Peyer's patch (tissue), 4 donors: Measurements from ENCODE around the gene RNF13.

Source experiments
- CTCF ChIP-seq, 6 experiments: fragments of 450-650 bp in 4 of 6; fragments of 200-600 bp in 2 of 6; sonication (generic) in 1 of 6; IDR thresholded peaks; one replicate each; pipeline ENCODE4 v1.5.1; 2017 to 2019; ENCODE audit warnings: antibody characterized with exemption in 6 of 6, mild to moderate bottlenecking in 3 of 6, moderate library complexity in 1 of 6
- POLR2A ChIP-seq, 2 donors: fragments of 450-650 bp; IDR thresholded peaks; one replicate each; pipeline ENCODE4 v1.5.1; 2017; ENCODE audit warnings: antibody characterized with exemption in 2 of 2, mild to moderate bottlenecking in 2 of 2, moderate library complexity in 2 of 2

- TF ChIP-seq CTCF (IDR thresholded peaks at IDR 0.05) (peak in 5 of 6 experiments; percentile 19 to 44 (median 41)), POLR2A (IDR thresholded peaks at IDR 0.05) (no peak)
Observed at GRCh38 chr3:149879872-149880271, 66.9 kb downstream of the RNF13 start.
